Omental fat pad (tissue), 4 donors: ENCODE measurements around the gene TRPM3. TPM values are rescaled to one million over a fixed set of nuclear protein-coding genes. Genes with fewer than 3 reads are reported as not detected.
"Not testable (repeated sequence)": the region's sequence is repeated elsewhere in the genome, so short reads cannot be mapped to it uniquely, and the experiment has no call there.

Experiments
- ATAC-seq: fragments of 150-250 bp; one replicate; pipeline ENCODE4 v1.9.1; 2016; ENCODE audit warnings: mild to moderate bottlenecking, moderate library complexity; ENCODE audit not compliant: low FRiP score
- DNase-seq: peaks from one replicate; pipeline ENCODE4 v3.0.0-alpha.2; 2019; ENCODE audit warnings: low spot score
- CTCF ChIP-seq, 3 donors: fragments of 450-650 bp; IDR thresholded peaks; one replicate each; pipeline ENCODE4 v1.5.1; 2016 to 2017; ENCODE audit warnings: antibody characterized with exemption in 3 of 3, mild to moderate bottlenecking in 3 of 3, moderate library complexity in 2 of 3
- total RNA-seq, 4 donors: library from RNA; depleted of rRNA; stranded (reverse); fragments of >200 nt; gene quantifications; one replicate each; pipeline ENCODE4 v1.1.0, GENCODE V29; 2016

TRPM3 gene
- total RNA-seq, 4 donors from 2014 or later, result 0.60 to 9.3 (median 1.5) TPM

- ATAC-seq, result no peak
- no peak for TF ChIP-seq CTCF (IDR thresholded peaks at IDR 0.05)
- no peak for DNase-seq
Observed at GRCh38 chr9:70979966-70980365, 141.5 kb downstream of the TRPM3 start.

- no peak for TF ChIP-seq CTCF (IDR thresholded peaks at IDR 0.05)
Observed at GRCh38 chr9:70978085-70978484, 143.3 kb downstream of the TRPM3 start.

DNA sequence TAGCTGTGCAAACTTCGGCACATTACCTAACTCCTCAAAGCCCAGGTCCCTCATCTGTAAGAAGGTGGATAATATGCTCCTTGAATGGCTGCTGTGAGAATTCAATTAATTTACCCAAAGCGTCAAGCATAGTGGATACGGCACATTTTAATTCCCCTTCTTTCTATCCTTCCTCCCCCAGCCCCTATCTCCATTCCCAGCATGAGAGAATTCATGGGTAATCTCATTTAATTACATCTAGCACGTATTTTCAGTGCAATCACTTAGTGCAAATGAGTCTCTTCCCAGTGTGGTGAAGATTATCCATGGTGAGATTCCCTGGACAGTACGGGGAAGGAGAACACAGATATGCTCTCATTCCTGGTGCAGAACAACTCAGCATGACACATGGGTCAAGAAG lies 145.6 kb downstream of the TRPM3 start:
- ATAC-seq, result no peak
- no peak for TF ChIP-seq CTCF (IDR thresholded peaks at IDR 0.05)
- DNase-seq, result no peak

More at GRCh38 chr9:70978085-70978484, 143.3 kb downstream of the TRPM3 start:
- DNase-seq (no peak), ATAC-seq (no peak)

- DNase-seq (no peak), ATAC-seq (no peak)
- no peak for TF ChIP-seq CTCF (IDR thresholded peaks at IDR 0.05)
Observed at GRCh38 chr9:70971723-70972122, 149.7 kb downstream of the TRPM3 start.

DNA sequence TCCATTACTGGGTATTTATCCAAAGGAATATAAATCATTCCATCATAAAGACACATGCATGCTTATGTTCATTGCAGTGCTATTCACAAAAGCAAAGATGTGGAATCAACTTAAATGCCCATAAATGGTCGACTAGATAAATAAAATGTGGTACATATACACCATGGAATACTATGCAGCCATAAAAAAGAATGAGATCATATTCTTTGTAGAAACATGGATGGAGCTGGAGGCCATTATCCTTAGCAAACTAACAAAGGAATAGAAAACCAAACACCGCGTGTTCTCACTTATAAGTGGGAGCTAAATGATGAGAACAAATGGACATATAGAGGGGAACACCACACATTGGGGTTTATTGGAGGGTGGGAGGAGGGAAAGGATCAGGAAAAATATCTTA lies 155.0 kb downstream of the TRPM3 start:
- not testable (repeated sequence) for ATAC-seq

DNA sequence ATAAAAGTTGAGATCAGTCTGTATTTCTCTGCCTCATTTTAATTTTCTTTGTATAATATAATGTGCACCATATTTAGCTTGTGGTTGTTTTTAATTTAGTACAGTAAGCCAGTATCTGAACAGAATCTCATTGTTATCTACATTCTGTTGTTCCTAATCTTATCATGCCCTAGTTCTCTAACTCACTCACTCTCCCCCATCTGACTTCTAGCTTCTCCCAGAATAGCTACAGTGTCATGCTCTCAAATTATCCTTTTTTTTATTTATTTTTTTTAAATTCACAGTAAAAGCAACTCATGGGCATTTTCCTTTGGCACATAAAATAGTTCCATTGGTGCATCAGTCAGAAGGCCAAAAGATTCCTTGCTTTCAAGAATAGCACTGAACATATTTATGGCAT lies 156.6 kb downstream of the TRPM3 start:
- TF ChIP-seq CTCF (IDR thresholded peaks at IDR 0.05), result no peak
- ATAC-seq (no peak), DNase-seq (no peak)

More for the DNA sequence above, 155.0 kb downstream of the TRPM3 start:
- not testable (repeated sequence) for DNase-seq

- no peak for ATAC-seq
- no peak for TF ChIP-seq CTCF (IDR thresholded peaks at IDR 0.05)
- no peak for DNase-seq
Observed at GRCh38 chr9:70963554-70963953, 157.9 kb downstream of the TRPM3 start.
